OCI-LY1 (cell line): Measurements from ENCODE around the gene ZNF714.
"Not testable (repeated sequence)": the region's sequence is repeated elsewhere in the genome, so short reads cannot be mapped to it uniquely, and the experiment has no call there.

Experiments used
- H2AFZ ChIP-seq: fragments of 200-600 bp; sonication (generic), shearing (Covaris generic); 2 replicates; pipeline ENCODE4 v1.6.0; 2014; ENCODE audit warnings: antibody characterized with exemption, mild to moderate bottlenecking, low read length
- H3F3A ChIP-seq: fragments of 200-600 bp; sonication (generic), shearing (Covaris generic); 2 replicates; pipeline ENCODE4 v1.6.0; 2014; ENCODE audit warnings: mild to moderate bottlenecking, antibody characterized with exemption, low read length, moderate library complexity; ENCODE audit not compliant: insufficient read depth
- H3K27ac ChIP-seq: fragments of 200-600 bp; sonication (generic); 2 replicates; pipeline ENCODE4 v1.5.1; 2014; ENCODE audit warnings: low read length, mixed run types, mild to moderate bottlenecking, low read depth; ENCODE audit not compliant: poor library complexity, severe bottlenecking
- H3K27me3 ChIP-seq: fragments of 200-600 bp; sonication (generic); 2 replicates; pipeline ENCODE4 v1.6.0; 2014; ENCODE audit warnings: antibody characterized with exemption, mild to moderate bottlenecking, low read length, moderate library complexity; ENCODE audit not compliant: insufficient read depth
- H3K36me3 ChIP-seq: fragments of 200-600 bp; sonication (generic); 2 replicates; pipeline ENCODE4 v1.6.1; 2014; ENCODE audit warnings: mild to moderate bottlenecking, antibody characterized with exemption, low read length, moderate library complexity, mixed read lengths; ENCODE audit not compliant: insufficient read depth
- H3K4me1 ChIP-seq: fragments of 200-600 bp; sonication (generic); 2 replicates; pipeline ENCODE4 v1.5.1; 2014; ENCODE audit warnings: mild to moderate bottlenecking, low read length, moderate library complexity; ENCODE audit not compliant: insufficient read depth, severe bottlenecking
- H3K4me2 ChIP-seq: fragments of 200-600 bp; sonication (generic), shearing (Covaris generic); 2 replicates; pipeline ENCODE4 v1.6.1; 2014; ENCODE audit warnings: low read length
- H3K4me3 ChIP-seq: fragments of 200-600 bp; sonication (generic); 2 replicates; pipeline ENCODE4 v1.5.1; 2014; ENCODE audit warnings: low read length, low read depth, mild to moderate bottlenecking, mixed read lengths; ENCODE audit not compliant: poor library complexity, severe bottlenecking
- H3K79me2 ChIP-seq: fragments of 200-600 bp; shearing (Covaris generic); 2 replicates; pipeline ENCODE4 v1.6.1; 2016; ENCODE audit warnings: mixed run types, low read length, mixed read lengths; ENCODE audit not compliant: insufficient read depth
- H3K9ac ChIP-seq: fragments of 200-600 bp; sonication (generic), shearing (Covaris generic); 2 replicates; pipeline ENCODE4 v1.6.1; 2014; ENCODE audit warnings: mild to moderate bottlenecking, low read length, mixed read lengths
- H3K9me2 ChIP-seq: fragments of 200-600 bp; sonication (generic), shearing (Covaris generic); 2 replicates; pipeline ENCODE4 v1.6.1; 2014; ENCODE audit warnings: low read depth, mild to moderate bottlenecking, low read length, mixed read lengths
- H3K9me3 ChIP-seq: fragments of 200-600 bp; shearing (Covaris generic); 2 replicates; pipeline ENCODE4 v1.6.1; 2014; ENCODE audit warnings: low read length, mixed read lengths
- H4K20me1 ChIP-seq: fragments of 200-600 bp; sonication (generic), shearing (Covaris generic); 2 replicates; pipeline ENCODE4 v1.6.0; 2016; ENCODE audit warnings: mild to moderate bottlenecking, low read length; ENCODE audit not compliant: insufficient read depth
- EZH2 ChIP-seq: fragments of 200-600 bp; sonication (generic), shearing (Covaris generic); IDR thresholded peaks from 2 replicates; pipeline ENCODE4 v1.8.0; 2017; ENCODE audit warnings: borderline replicate concordance, mixed run types, mild to moderate bottlenecking, antibody characterized with exemption, low read length, moderate library complexity, mixed read lengths
- TF ChIP-seq, protein P1 (sequence below): fragments of 200-600 bp; sonication (generic), shearing (Covaris generic); IDR thresholded peaks from 2 replicates; pipeline ENCODE4 v1.5.1; 2017; ENCODE audit warnings: mild to moderate bottlenecking, antibody characterized with exemption, low read length, moderate library complexity, mixed read lengths

Gene ZNF714

GRCh38 chr19:21138130-21138529 lies 56.1 kb downstream of the ZNF714 start:
- Histone ChIP-seq H3F3A (no peaks in the 10 kb centered on the region), H3K79me2 (peaks cover 9% of the 10 kb centered on the region), H4K20me1 (no peaks in the 10 kb centered on the region), H3K4me1 (peaks cover 7% of the 10 kb centered on the region), H3K36me3 (peaks cover under 1% of the 10 kb centered on the region), H3K9me3 (no peaks in the 10 kb centered on the region), H3K27ac (no peak overlapping the region), H3K4me3 (no peak overlapping the region), H3K9me2 (no peaks in the 10 kb centered on the region), H3K4me2 (no peak overlapping the region), H3K9ac (no peak overlapping the region), H2AFZ (no peak overlapping the region), H3K27me3 (no peaks in the 10 kb centered on the region)
- no peak for TF ChIP-seq EZH2
- TF ChIP-seq, protein P1, sequence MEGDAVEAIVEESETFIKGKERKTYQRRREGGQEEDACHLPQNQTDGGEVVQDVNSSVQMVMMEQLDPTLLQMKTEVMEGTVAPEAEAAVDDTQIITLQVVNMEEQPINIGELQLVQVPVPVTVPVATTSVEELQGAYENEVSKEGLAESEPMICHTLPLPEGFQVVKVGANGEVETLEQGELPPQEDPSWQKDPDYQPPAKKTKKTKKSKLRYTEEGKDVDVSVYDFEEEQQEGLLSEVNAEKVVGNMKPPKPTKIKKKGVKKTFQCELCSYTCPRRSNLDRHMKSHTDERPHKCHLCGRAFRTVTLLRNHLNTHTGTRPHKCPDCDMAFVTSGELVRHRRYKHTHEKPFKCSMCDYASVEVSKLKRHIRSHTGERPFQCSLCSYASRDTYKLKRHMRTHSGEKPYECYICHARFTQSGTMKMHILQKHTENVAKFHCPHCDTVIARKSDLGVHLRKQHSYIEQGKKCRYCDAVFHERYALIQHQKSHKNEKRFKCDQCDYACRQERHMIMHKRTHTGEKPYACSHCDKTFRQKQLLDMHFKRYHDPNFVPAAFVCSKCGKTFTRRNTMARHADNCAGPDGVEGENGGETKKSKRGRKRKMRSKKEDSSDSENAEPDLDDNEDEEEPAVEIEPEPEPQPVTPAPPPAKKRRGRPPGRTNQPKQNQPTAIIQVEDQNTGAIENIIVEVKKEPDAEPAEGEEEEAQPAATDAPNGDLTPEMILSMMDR = no peak

DNA sequence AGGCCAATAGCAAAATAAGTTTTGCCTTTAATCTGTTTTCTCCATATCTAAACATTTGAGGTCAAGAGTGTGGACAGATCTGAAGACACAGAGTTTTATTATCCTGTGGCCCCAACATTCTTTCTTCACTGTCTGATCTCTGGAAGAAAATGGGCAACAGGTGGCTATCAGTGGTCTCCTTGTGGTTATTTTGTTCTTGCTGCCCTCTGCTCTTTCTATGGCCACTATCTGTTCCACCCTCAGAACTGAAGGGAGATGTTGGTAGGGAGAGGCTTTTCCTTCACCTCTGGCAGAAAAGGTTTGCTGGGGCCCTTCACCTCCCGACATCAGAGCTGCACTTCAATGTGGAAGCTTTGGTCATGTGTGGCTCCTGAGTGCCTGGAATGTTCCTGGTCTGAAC lies 59.0 kb downstream of the ZNF714 start:
- Histone ChIP-seq H2AFZ (peak overlapping the region; percentile 95), H3K36me3 (peaks cover 29% of the 10 kb centered on the region), H3K79me2 (peaks cover 12% of the 10 kb centered on the region), H3K4me1 (peaks cover 11% of the 10 kb centered on the region)
- H3K4me3 ChIP-seq, H3K9ac ChIP-seq, H4K20me1 ChIP-seq, H3K27ac ChIP-seq, H3K9me2 ChIP-seq, H3F3A ChIP-seq, H3K27me3 ChIP-seq, H3K4me2 ChIP-seq, H3K9me3 ChIP-seq: not testable (repeated sequence)

DNA sequence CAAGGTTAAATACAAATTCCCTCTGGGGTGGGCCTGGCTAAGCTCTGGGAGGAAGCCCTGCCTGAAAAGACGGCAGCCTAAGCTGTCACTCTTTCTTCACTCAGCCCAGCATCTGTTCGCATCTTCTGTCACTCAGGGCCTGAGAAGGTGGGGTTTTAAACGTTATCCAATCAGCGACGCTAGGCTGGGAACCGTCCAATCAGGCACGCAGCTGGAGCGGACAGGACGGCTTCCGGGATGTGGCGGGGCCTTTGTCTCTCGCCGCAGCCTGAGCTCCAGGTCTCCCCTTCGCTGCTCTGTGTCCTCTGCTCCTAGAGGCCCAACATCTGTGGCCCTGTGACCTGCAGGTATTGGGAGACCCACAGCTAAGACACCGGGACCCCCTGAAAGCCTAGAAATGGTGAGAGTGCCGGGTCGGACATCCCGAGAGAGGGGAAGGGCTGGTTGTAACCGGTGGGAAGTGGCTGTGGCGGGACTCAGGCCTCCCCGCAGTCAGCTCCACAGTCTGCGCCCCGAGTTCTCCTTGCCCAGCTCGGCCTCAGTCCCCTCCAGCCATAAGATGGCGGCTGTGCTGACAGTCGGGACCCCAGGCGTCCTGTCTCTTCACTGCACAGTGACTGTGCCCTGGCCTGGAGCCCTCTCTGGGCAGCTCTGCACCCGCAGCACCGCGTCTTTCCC lies 59.9 kb downstream of the ZNF714 start, which contains the start of gene ZNF431:
Gene ZNF431, plus strand, starts transcription at position 254 of the 678 bp plus-strand sequence. Its CDS starts 144 bp downstream, at position 398.
- peaks cover 8% of the 10 kb centered on the region for H3K9me3 ChIP-seq
- no peaks in the 10 kb centered on the region for H3K9me2 ChIP-seq
- H3K36me3 ChIP-seq = peaks cover 38% of the 10 kb centered on the region
- H3K9ac ChIP-seq = peak within 1 kb of the TSS; percentile 77
- TF ChIP-seq EZH2 = no peak
- TF ChIP-seq, protein P1 = no peak
- no peaks in the 10 kb centered on the region for H3F3A ChIP-seq
- H3K4me1 ChIP-seq = peaks cover 11% of the 10 kb centered on the region
- no peaks in the 10 kb centered on the region for H4K20me1 ChIP-seq
- H3K27ac ChIP-seq = peak within 1 kb of the TSS; percentile 32
- H3K4me3 ChIP-seq = peak within 1 kb of the TSS; percentile 87
- peak within 1 kb of the TSS; percentile 95 for H2AFZ ChIP-seq
- peaks cover 12% of the 10 kb centered on the region for H3K79me2 ChIP-seq
- H3K27me3 ChIP-seq = no peaks in the 10 kb centered on the region
- H3K4me2 ChIP-seq = peak within 1 kb of the TSS; percentile 81

DNA sequence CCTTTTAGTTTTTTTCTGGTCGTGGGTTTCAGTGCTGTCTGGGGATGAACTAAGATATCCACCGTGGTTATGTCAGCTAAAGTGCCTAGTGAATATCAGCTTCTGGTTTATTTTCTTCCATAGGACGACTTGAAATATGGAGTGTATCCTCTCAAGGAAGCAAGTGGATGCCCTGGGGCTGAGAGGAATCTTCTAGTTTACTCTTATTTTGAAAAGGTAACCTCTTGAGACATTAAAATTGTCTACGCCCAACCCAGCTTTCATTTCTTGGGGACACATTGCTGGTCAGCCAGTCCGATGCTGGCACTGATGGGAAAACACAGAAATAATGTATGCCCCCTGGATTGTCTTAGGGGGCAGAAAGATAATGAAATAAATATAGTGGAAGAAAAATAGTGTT lies 61.4 kb downstream of the ZNF714 start:
- Histone ChIP-seq H3K9ac (no peak overlapping the region), H3K9me2 (no peaks in the 10 kb centered on the region), H3K4me2 (peak overlapping the region; percentile 81; the same call in 1 of the 2 replicates), H3K27me3 (no peaks in the 10 kb centered on the region), H3K4me1 (peaks cover 11% of the 10 kb centered on the region), H3F3A (no peaks in the 10 kb centered on the region), H3K9me3 (peaks cover 14% of the 10 kb centered on the region), H3K36me3 (peaks cover 53% of the 10 kb centered on the region), H4K20me1 (no peaks in the 10 kb centered on the region), H3K79me2 (peaks cover 12% of the 10 kb centered on the region), H3K27ac (no peak overlapping the region), H2AFZ (no peak overlapping the region), H3K4me3 (peak overlapping the region; percentile 87)
- TF ChIP-seq, protein P1 = no peak
- TF ChIP-seq EZH2 = no peak
